GM10248 (cell line): ENCODE data around the gene SDK1.
"Not testable (repeated sequence)": the region's sequence is repeated elsewhere in the genome, so short reads cannot be mapped to it uniquely, and the experiment has no call there.

Source experiments
- CTCF ChIA-PET: fragments of 300-600 bp; sonication (Branson Sonifier 250); formaldehyde crosslinking; extraction: SDS; loops from one replicate; lab custom pipeline; 2021; ENCODE audit warnings: antibody characterized with exemption; lab: Yijun Ruan, JAX
- POLR2A ChIA-PET: fragments of 350-650 bp; sonication (Branson Sonifier 250); formaldehyde crosslinking; extraction: SDS; loops from one replicate; lab custom pipeline; 2020; ENCODE audit warnings: antibody characterized with exemption; lab: Yijun Ruan, JAX
- DNase-seq: peaks from one replicate; pipeline ENCODE4 v3.0.0; 2012; ENCODE audit errors: extremely low spot score
- TF ChIP-seq, protein P1 (sequence below): IDR thresholded peaks from 2 replicates; pipeline ENCODE4 v1.5.1; 2012; ENCODE audit warnings: mild to moderate bottlenecking, low read depth; ENCODE audit errors: extremely low read depth, missing control alignments, control extremely low read depth

SDK1 gene

DNA sequence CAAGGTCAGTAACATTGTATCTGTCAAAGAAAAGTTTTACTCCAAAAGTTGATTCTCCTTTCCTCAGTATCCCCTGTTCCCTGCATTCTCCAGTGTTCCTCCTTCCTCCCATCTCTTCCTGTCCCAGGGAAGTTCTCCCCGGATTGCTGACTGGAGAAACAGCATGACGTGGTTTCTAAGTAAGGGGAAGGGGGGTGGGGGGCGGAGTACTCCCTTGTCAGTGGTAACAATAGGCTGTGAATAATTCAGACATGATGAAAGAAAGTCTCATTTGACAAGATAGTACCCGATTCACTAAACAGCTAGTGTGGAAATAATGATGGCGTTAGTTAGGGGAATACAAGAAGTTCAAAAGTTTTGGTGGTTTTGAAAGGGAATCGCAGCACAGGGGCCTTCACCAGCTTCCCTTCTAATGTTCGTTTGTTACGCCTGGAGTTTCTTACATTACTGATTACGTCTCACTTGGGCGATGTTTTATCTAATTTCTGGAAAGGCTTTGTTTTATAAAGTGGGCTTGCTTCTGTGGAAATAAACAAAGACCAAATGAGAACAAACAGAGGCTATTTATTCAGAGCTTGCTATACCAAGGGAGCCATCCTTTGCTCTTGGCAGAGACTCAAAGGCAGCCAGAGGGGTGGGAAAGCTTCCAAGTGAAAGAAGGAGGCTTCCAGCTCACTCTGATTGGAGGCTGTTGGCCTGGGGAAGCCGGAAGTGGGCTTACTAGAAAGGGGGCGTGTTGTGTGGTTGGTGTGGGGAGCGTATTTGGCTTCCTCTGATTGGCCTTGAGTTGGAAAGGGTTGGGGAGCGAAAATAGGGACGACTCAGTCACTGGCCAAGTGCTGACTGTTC lies 453.7 kb downstream of the SDK1 start:
- ChIA-PET CTCF (interaction anchor here (1.6 kb wide), 1 partner anchor 12 kb away, joined by 3 read pairs; no protein-coding TSS in a partner anchor), POLR2A (no interaction called here)
- TF ChIP-seq, protein P1, sequence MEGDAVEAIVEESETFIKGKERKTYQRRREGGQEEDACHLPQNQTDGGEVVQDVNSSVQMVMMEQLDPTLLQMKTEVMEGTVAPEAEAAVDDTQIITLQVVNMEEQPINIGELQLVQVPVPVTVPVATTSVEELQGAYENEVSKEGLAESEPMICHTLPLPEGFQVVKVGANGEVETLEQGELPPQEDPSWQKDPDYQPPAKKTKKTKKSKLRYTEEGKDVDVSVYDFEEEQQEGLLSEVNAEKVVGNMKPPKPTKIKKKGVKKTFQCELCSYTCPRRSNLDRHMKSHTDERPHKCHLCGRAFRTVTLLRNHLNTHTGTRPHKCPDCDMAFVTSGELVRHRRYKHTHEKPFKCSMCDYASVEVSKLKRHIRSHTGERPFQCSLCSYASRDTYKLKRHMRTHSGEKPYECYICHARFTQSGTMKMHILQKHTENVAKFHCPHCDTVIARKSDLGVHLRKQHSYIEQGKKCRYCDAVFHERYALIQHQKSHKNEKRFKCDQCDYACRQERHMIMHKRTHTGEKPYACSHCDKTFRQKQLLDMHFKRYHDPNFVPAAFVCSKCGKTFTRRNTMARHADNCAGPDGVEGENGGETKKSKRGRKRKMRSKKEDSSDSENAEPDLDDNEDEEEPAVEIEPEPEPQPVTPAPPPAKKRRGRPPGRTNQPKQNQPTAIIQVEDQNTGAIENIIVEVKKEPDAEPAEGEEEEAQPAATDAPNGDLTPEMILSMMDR: no peak
- no peak for DNase-seq

DNA sequence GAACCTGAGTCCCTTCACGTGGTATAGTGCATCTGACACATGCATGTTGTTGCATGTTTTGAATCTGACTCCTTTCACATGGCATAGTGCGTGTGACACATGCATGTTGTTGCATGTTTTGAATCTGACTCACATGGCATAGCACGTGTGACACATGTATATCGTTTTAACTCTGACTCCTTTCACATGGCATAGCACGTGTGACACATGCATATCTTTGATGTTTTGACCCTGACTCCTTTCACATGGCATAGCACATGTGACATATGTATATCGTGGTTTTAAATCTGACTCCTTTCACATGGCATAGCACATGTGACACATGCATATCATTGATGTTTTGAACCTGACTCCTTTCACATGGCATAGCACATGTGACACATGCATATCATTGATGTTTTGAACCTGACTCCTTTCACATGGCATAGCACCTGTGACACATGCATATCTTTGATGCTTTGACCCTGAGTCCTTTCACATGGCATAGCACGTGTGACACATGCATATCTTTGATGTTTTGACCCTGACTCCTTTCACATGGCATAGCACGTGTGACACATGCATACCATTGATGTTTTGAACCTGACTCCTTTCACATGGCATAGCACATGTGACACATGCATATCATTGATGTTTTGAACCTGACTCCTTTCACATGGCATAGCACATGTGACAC lies 454.9 kb downstream of the SDK1 start:
- CTCF ChIA-PET, DNase-seq, POLR2A ChIA-PET: not testable (repeated sequence)

DNA sequence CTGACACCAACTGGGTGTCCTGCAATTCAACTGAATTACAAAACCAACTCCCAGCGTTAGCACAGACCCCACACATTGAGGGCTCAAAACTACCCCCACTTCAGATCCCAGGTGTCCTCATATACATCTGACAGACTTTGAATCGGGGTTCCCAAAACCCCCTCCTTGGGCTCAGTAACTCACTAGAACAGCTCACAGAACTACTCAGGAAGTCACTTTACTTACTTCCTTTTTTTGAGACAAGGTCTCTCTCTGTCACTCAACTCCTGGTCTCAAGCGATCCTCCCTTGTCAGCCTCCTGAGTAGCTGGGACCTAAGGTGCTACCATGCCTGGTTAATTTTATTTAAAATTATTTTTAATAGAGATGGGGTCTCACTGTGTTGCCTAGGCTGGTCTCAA lies 456.0 kb downstream of the SDK1 start:
- POLR2A ChIA-PET: no interaction called here
- CTCF ChIA-PET: no interaction called here
- TF ChIP-seq, protein P1: no peak
- DNase-seq: no peak

DNA sequence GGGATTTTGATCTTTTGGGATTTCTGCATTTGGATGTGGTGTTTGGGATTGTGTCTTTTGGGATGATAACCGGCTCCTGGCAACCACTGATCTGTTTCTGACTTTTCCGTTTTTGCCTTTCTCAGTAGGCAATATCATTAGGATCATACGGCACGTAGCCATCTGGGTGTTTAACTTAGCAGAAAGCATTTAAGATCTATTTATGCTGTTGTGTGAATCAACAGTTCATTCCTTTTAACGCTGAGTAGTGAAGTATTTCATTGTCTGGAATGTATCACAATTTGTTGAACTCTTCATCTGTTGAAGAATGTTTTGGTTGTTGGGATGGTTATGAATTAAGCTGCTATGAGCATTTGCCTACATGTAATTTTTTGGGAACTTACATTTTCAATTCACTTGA lies 459.6 kb downstream of the SDK1 start:
- CTCF ChIA-PET: no interaction called here
- no peak for DNase-seq
- TF ChIP-seq, protein P1: no peak
- POLR2A ChIA-PET: no interaction called here

GRCh38 chr7:3762146-3762831 lies 461.2 kb downstream of the SDK1 start:
- CTCF ChIA-PET: no interaction called here
- DNase-seq: no peak
- POLR2A ChIA-PET: no interaction called here
- TF ChIP-seq, protein P1: no peak

- ChIA-PET POLR2A (no interaction called here), CTCF (no interaction called here)
- TF ChIP-seq, protein P1: no peak
- no peak for DNase-seq
Observed at GRCh38 chr7:3767917-3768777, 467.1 kb downstream of the SDK1 start.
